Heart right ventricle (tissue), 16 donors: ENCODE results near the gene URM1. TPM values are rescaled to one million over a fixed set of nuclear protein-coding genes. Genes with fewer than 3 reads are reported as not detected.
A peak's percentile ranks its signal among the peaks of the same experiment; 100 is the strongest.
"Not testable (repeated sequence)": the region's sequence is repeated elsewhere in the genome, so short reads cannot be mapped to it uniquely, and the experiment has no call there.

Source experiments
- ATAC-seq, 8 donors: fragments of 200-7000 bp; cut with Tn5 transposase; one replicate each; pipeline ENCODE4 v1.9.1; 2020; ENCODE audit warnings: mild to moderate bottlenecking in 8 of 8, moderate library complexity in 8 of 8, moderate number of reproducible peaks in 1 of 8
- DNase-seq, 2 donors: peaks; one replicate each; pipeline ENCODE4 v3.0.0-alpha.2; 2020
- H3K27ac ChIP-seq, 10 donors: fragments of 200-600 bp; sonication (generic) in 2 of 10; one replicate each; pipeline versions ENCODE4 v1.5.0 to v1.8.0; 2020 to 2022; ENCODE audit warnings: mild to moderate bottlenecking in 3 of 10
- H3K27me3 ChIP-seq, 7 donors: fragments of 200-600 bp; one replicate each; pipeline ENCODE4 v1.8.0; 2021 to 2022; ENCODE audit warnings: mild to moderate bottlenecking in 2 of 7
- H3K36me3 ChIP-seq, 9 donors: fragments of 200-600 bp; sonication (generic) in 1 of 9; one replicate each; pipeline versions ENCODE4 v1.5.0 to v1.8.0; 2020 to 2022; ENCODE audit warnings: mild to moderate bottlenecking in 2 of 9
- H3K4me1 ChIP-seq, 9 donors: fragments of 200-600 bp; sonication (generic) in 1 of 9; one replicate each; pipeline versions ENCODE4 v1.5.0 to v1.8.0; 2020 to 2022; ENCODE audit warnings: mild to moderate bottlenecking in 4 of 9
- H3K4me3 ChIP-seq, 10 donors: fragments of 200-600 bp; sonication (generic) in 2 of 10; one replicate each; pipeline versions ENCODE4 v1.5.0 to v1.8.0; 2020 to 2022; ENCODE audit warnings: mild to moderate bottlenecking in 7 of 10, moderate library complexity in 2 of 10
- H3K9me3 ChIP-seq, 11 donors: fragments of 200-600 bp in 10 of 11; sonication (generic) in 2 of 11; one replicate each; pipeline versions ENCODE4 v1.5.0 to v1.8.0; 2013 to 2022; ENCODE audit warnings: mild to moderate bottlenecking in 2 of 11, control low read depth in 1 of 11, moderate library complexity in 1 of 11
- WGBS, 2 donors: extraction: QIAGEN DNeasy Blood & Tissue Kit; methylation state at CpG; one replicate each; pipeline ENCODE4 v1.1.7; 2013; ENCODE audit warnings: inconsistent platforms in 1 of 2; 5-methylcytosine and 5-hydroxymethylcytosine counted together
- intact Hi-C, 10 donors: fragments of 100-400 bp; cut with DNase I; formaldehyde crosslinking; loops; one replicate each; pipeline versions ENCODE4 v1.11.1 to v1.14.2; 2022
- polyA plus RNA-seq, 2 donors: library from polyadenylated mRNA; stranded (reverse); fragments of 200-250 nt; gene quantifications; one replicate each; pipeline ENCODE4 v1.2.3, GENCODE V29; 2013
- total RNA-seq, 10 donors: library from RNA; stranded (reverse); fragmentation: NEBNext Ultra II Directional in 3 of 10; extraction: Animal tissue kit (Norgen Biotek cat#: 25700) in 3 of 10; gene quantifications; one replicate each; pipeline versions ENCODE4 v1.2.1 to v1.2.4, GENCODE V29; 2021 to 2023
- TF ChIP-seq, protein P1 (sequence below), 9 donors: fragments of 200-600 bp; sonication (generic) in 2 of 9; IDR thresholded peaks; one replicate each; pipeline versions ENCODE4 v1.5.0 to v1.8.0; 2021 to 2022; ENCODE audit warnings: antibody characterized with exemption in 9 of 9, mild to moderate bottlenecking in 5 of 9, moderate library complexity in 1 of 9
- donor health status: Arrhythmogenic right ventricular cardiomyopathy.
- donor health status: ischemic (EF 13 %, LVEDD 7.1; RV severe dilation, severe dysfunction).
- donor health status: healthy with polysubstance abuse.
- donor health status: DM: no; HTN: yes; CAD: no.
- donor health status: DM: no; HTN: no; CAD: no.
- donor health status: ischemic (EF 25% LVEDD 6.9; RV normal size, moderate dysfunction).
- donor health status: ischemic (EF 25% LVEDD 5.7; RV mildly dilated, moderate dysfunction).
- donor health status: healthy.
- donor health status: DM: yes; HTN: yes; CAD: no.
- donor health status: Ischemic cardiomyopathy.
- donor health status: ischemic (EF 35%, LVEDD 5.7; RV mildly dilated, moderate dysfunction).
- donor health status: nonischemic (EF 11% LVEDD 7.7; RV severe dilation, severe dysfunction).
- donor health status: DM: yes; HTN: yes; CAD: no.
- donor health status: PGD.
- donor health status: ischemic (EF 29% LVEDD 5.4; RV normal size, mild dysfunction).
- donor health status: nonischemic (EF 23%, LVEDD 6.1; RV moderate dilation, normal function).

URM1 gene
- total and polyA plus RNA-seq, 12 donors: 18.7 to 75.7 (median 51.2) TPM

DNA sequence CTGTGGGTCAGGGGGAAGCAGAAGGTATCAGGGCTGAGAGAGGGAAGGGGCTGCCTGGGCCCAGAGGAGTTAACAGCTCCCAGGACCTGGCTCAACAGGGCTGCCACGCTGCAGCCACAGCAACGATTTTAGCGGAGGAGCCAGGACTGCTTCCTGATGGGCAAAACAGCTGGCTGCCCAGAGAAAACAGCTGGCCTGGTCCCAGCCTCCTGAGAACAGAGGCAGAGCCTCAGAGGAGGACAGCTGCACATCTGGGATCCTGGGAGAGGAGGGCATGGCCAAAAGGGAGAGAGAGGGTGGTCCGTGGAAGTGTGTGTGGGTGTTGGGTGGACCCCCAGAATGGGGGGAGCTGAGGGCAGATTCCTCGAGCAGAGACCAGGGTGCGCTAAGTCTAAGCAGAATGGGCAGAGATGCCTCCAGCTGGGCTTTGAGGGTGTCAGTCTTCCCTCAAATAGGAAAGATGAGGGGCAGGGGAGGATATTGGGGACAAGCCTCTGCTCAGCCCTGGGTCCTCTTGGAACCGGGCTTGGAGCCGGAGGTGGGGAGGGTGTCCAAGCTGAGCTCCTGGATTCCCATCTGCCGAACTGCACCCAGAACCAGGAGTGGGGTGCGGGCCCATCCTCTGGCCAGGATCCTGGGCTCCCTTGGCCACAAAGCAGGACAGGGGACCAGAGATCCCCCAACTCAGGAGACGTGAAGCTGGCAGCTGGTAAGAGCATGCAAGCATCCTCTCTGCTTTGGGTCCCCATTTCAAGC, 40.4 kb downstream of the URM1 start:
- ATAC-seq: peak in 1 of 8 donors; percentile 24
- TF ChIP-seq, protein P1, sequence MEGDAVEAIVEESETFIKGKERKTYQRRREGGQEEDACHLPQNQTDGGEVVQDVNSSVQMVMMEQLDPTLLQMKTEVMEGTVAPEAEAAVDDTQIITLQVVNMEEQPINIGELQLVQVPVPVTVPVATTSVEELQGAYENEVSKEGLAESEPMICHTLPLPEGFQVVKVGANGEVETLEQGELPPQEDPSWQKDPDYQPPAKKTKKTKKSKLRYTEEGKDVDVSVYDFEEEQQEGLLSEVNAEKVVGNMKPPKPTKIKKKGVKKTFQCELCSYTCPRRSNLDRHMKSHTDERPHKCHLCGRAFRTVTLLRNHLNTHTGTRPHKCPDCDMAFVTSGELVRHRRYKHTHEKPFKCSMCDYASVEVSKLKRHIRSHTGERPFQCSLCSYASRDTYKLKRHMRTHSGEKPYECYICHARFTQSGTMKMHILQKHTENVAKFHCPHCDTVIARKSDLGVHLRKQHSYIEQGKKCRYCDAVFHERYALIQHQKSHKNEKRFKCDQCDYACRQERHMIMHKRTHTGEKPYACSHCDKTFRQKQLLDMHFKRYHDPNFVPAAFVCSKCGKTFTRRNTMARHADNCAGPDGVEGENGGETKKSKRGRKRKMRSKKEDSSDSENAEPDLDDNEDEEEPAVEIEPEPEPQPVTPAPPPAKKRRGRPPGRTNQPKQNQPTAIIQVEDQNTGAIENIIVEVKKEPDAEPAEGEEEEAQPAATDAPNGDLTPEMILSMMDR (IDR thresholded peaks at IDR 0.05): no peak
- peaks cover 0 to 39% (median 5%) of the 10 kb centered on the region in 9 donors for H3K4me1 ChIP-seq
- no peaks in the 10 kb centered on the region for H3K36me3 ChIP-seq
- no peak for DNase-seq
- H3K9me3 ChIP-seq: no peaks in the 10 kb centered on the region
- H3K4me3 ChIP-seq: no peak overlapping the region
- H3K27me3 ChIP-seq: peaks cover 0 to 75% (median 45%) of the 10 kb centered on the region in 7 donors
- H3K27ac ChIP-seq: no peak overlapping the region
- intact Hi-C loops: loop anchor here in 9 of 10 donors (1.0 to 10.0 kb wide), 5 partner anchors 47 to 114 kb away; no protein-coding TSS in a partner anchor
- 49 to 52% methylated on average over 11 of the region's 11 CpGs for WGBS, 2 donors

DNA sequence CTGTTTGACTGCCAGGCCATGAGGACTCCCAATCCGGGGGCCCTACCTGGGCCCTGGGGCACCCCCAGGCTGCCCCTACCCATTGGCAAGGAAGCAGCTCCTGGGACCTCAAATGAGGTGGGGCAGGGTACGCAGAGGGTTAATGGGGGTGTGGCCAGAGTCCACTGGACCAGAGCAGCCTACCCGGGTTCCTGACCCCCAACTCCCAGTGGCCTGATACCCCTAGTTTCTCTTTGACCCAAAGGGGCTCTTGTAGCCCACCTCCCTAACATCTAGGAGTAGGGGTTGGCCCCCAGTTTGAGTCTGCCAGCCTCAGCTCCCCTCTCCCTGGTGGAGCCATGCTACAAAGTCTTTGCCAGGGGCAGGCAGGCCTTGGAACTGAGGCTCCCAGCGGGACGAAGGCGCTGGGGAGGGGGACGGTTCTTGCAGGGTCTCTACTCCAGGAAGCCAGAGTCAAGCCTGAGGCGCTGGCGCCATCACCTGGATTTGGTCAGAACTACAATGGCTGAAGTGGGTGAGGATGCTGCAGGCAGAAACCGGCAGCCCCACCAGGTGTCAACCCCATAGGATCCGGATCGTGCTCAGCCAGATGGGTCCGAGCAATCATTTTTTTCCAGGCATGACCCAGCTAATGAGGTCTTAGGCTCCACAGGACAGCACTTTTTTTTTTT, 41.1 kb downstream of the URM1 start:
- ATAC-seq (peak in 5 of 8 donors; percentile 32 to 76 (median 47)), DNase-seq (peak in 1 of 2 donors; percentile 43)
- no peak overlapping the region for H3K27ac ChIP-seq
- no peaks in the 10 kb centered on the region for H3K9me3 ChIP-seq
- peaks cover 0 to 32% (median 5%) of the 10 kb centered on the region in 9 donors for H3K4me1 ChIP-seq
- H3K36me3 ChIP-seq: no peaks in the 10 kb centered on the region
- TF ChIP-seq, protein P1 (IDR thresholded peaks at IDR 0.05): peak; percentile 28 to 67 (median 63)
- H3K27me3 ChIP-seq: peaks cover 0 to 82% (median 51%) of the 10 kb centered on the region in 7 donors
- 9 to 11% methylated on average over 13 of the region's 13 CpGs for WGBS, 2 donors
- intact Hi-C loops: loop anchor here in 8 of 10 donors (1.0 to 10.0 kb wide), 4 partner anchors 47 to 115 kb away; no protein-coding TSS in a partner anchor
- no peak overlapping the region for H3K4me3 ChIP-seq

DNA sequence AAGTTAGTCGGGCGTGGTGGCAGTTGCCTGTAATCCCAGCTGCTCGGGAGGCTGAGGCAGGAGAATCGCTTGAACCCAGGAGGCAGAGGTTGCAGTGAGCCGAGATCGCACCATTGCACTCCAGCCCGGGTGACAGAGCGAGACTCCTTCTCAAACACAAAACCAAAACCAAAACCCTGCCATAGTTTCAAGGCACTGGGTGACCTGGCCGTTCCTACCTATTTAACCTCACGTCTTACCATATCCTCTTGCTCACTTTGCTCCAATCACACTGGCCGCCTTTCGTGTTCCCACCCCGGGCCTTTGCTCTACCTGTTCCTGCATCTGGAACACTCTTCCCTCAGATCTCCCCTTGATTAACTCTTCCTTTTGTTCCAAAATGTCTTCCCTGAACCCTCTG, 42.6 kb downstream of the URM1 start:
- not testable (repeated sequence) for ATAC-seq, H3K27ac ChIP-seq, H3K9me3 ChIP-seq, DNase-seq, H3K36me3 ChIP-seq, H3K4me3 ChIP-seq
- peaks cover 0 to 88% (median 57%) of the 10 kb centered on the region in 7 donors for H3K27me3 ChIP-seq
- intact Hi-C loops: loop anchor here in 6 of 10 donors (5.0 to 10.0 kb wide), 3 partner anchors 49 to 116 kb away; no protein-coding TSS in a partner anchor
- 87 to 90% methylated on average over 13 of the region's 13 CpGs for WGBS, 2 donors
- peaks cover 0 to 17% (median under 1%) of the 10 kb centered on the region in 9 donors for H3K4me1 ChIP-seq

DNA sequence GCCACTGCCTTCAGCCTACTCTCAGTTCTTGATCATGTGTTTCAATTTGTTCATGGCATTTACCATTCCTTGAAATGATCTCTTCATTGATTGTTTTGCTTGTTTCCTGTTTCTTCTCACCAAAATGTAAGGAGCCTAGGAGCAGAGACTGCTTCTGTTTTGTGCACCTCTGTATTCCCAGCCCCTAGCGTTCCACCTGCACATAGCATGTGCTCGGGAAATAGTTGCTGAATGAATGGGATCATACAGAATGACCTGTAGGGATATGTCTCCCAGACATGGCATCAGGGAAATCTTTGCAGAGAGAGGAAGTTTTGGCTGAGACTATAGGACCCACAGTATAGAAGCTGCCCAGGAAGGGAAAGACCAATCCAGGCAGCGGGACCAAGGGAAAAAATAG, 43.3 kb downstream of the URM1 start:
- H3K27me3 ChIP-seq: peaks cover 0 to 88% (median 62%) of the 10 kb centered on the region in 7 donors
- 46 to 61% methylated on average over 3 of the region's 3 CpGs for WGBS, 2 donors
- ATAC-seq (no peak), DNase-seq (no peak)
- H3K9me3 ChIP-seq: no peaks in the 10 kb centered on the region
- H3K4me1 ChIP-seq: peaks cover 6 to 23% (median 8%) of the 10 kb centered on the region in 9 donors
- intact Hi-C loops: loop anchor here in 6 of 10 donors (5.0 to 10.0 kb wide), 3 partner anchors 50 to 117 kb away; no protein-coding TSS in a partner anchor
- no peak overlapping the region for H3K27ac ChIP-seq
- no peaks in the 10 kb centered on the region for H3K36me3 ChIP-seq
- TF ChIP-seq, protein P1 (IDR thresholded peaks at IDR 0.05): no peak
- H3K4me3 ChIP-seq: no peak overlapping the region
